Measurements from ENCODE around the gene KCNQ1.
A peak's percentile ranks its signal among the peaks of the same experiment; 100 is the strongest.

The KCNQ1 gene

DNA sequence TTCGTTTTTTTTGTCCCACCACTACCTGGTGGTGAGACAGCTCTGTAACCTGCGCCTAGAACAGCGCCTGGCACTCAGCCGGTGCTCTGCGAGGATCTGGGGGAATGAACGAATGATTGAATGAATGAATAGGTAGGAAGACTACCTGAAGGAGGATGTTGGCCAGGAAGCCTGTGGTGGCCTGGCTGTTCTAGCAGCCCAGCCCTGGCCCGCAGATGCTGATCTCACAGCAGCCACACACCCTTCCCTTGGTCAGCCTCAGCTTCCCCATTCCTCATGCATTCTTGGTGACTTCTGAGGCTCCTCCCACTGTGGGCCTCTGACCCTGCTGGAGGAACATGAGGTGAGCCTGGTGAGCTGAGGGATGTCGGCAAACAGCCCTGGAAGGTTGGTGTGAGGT is 4.2 kb upstream of the KCNQ1 start:
- no peaks in the 10 kb centered on the region for H3K9me3 ChIP-seq (ENCODE audit: control insufficient read depth in 1 of 2, low read length in 2 of 2)
- no peaks in the 10 kb centered on the region for H3K36me3 ChIP-seq (ENCODE audit: control insufficient read depth in 1 of 2, insufficient read depth in 2 of 2, low read length in 2 of 2)
- peaks cover 0 to 6% of the 10 kb centered on the region in 2 donors for H3K4me1 ChIP-seq (ENCODE audit: control insufficient read depth in 1 of 2, insufficient read depth in 2 of 2, low read length in 2 of 2)
- H3K27ac ChIP-seq (ENCODE audit: low read length) = no peak overlapping the region
- H3K4me3 ChIP-seq (ENCODE audit: low read depth in 1 of 2, low read length in 2 of 2) = no peak overlapping the region
- H3K27me3 ChIP-seq (ENCODE audit: low read depth, low read length) = peaks cover 4% of the 10 kb centered on the region

DNA sequence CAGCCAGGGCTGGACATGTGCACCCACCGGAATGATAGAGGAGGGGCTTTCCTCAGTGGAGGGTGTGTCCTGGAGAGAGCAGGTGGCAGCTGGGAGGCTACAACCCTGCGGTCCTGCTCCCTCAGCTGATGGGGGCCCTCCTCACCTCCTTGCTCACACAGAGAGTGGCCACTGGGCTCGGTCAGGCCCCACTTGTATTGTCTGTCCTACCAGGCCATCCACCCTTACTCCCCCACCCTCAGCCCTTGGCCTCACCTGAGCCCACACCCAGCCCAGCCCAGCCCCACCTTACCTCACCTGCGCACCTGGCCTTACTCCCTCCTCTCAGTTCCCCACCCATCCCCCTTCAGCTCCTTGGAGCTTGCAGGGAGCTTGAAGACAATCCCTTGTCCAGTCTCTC is 3.6 kb upstream of the KCNQ1 start:
- H3K4me1 ChIP-seq (ENCODE audit: control insufficient read depth in 1 of 2, insufficient read depth in 2 of 2, low read length in 2 of 2) = peaks cover 0 to 9% of the 10 kb centered on the region in 2 donors
- H3K36me3 ChIP-seq (ENCODE audit: control insufficient read depth in 1 of 2, insufficient read depth in 2 of 2, low read length in 2 of 2) = no peaks in the 10 kb centered on the region
- peaks cover 4% of the 10 kb centered on the region for H3K27me3 ChIP-seq (ENCODE audit: low read depth, low read length)
- no peak overlapping the region for H3K27ac ChIP-seq (ENCODE audit: low read length)
- H3K9me3 ChIP-seq (ENCODE audit: control insufficient read depth in 1 of 2, low read length in 2 of 2) = no peaks in the 10 kb centered on the region
- H3K4me3 ChIP-seq (ENCODE audit: low read depth in 1 of 2, low read length in 2 of 2) = no peak overlapping the region

- H3K9me3 ChIP-seq (ENCODE audit: control insufficient read depth in 1 of 2, low read length in 2 of 2) = no peaks in the 10 kb centered on the region
- peaks cover 0 to 9% of the 10 kb centered on the region in 2 donors for H3K4me1 ChIP-seq (ENCODE audit: control insufficient read depth in 1 of 2, insufficient read depth in 2 of 2, low read length in 2 of 2)
- no peak overlapping the region for H3K4me3 ChIP-seq (ENCODE audit: low read depth in 1 of 2, low read length in 2 of 2)
- no peaks in the 10 kb centered on the region for H3K36me3 ChIP-seq (ENCODE audit: control insufficient read depth in 1 of 2, insufficient read depth in 2 of 2, low read length in 2 of 2)
- H3K27ac ChIP-seq (ENCODE audit: low read length) = no peak overlapping the region
- H3K27me3 ChIP-seq (ENCODE audit: low read depth, low read length) = peaks cover 4% of the 10 kb centered on the region
These were observed 2.2 kb upstream of the KCNQ1 start for GRCh38 chr11:2442589-2442988.

DNA sequence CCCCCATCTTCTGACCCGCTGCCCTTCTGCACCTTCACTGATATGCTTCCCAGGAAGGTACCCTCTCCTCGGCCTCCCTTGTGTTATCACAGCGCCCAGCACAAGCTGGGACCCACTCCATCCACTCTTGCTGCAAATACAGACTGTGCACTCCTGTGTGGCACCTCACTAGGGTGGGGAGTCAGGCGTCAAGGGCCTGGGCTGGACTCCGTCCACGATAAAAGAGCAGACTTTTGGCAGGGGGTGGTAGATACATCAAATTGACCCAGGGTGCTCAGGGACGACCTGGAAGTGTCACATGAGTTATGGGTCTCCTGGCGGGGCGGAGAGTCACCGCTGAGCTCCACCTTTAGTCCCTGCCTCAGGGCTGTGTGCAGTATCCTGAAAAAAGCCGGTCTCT is 1.4 kb upstream of the KCNQ1 start:
- peaks cover 0 to 9% of the 10 kb centered on the region in 2 donors for H3K4me1 ChIP-seq (ENCODE audit: control insufficient read depth in 1 of 2, insufficient read depth in 2 of 2, low read length in 2 of 2)
- no peaks in the 10 kb centered on the region for H3K36me3 ChIP-seq (ENCODE audit: control insufficient read depth in 1 of 2, insufficient read depth in 2 of 2, low read length in 2 of 2)
- peaks cover 4% of the 10 kb centered on the region for H3K27me3 ChIP-seq (ENCODE audit: low read depth, low read length)
- no peak overlapping the region for H3K27ac ChIP-seq (ENCODE audit: low read length)
- H3K9me3 ChIP-seq (ENCODE audit: control insufficient read depth in 1 of 2, low read length in 2 of 2) = no peaks in the 10 kb centered on the region
- no peak overlapping the region for H3K4me3 ChIP-seq (ENCODE audit: low read depth in 1 of 2, low read length in 2 of 2)

DNA sequence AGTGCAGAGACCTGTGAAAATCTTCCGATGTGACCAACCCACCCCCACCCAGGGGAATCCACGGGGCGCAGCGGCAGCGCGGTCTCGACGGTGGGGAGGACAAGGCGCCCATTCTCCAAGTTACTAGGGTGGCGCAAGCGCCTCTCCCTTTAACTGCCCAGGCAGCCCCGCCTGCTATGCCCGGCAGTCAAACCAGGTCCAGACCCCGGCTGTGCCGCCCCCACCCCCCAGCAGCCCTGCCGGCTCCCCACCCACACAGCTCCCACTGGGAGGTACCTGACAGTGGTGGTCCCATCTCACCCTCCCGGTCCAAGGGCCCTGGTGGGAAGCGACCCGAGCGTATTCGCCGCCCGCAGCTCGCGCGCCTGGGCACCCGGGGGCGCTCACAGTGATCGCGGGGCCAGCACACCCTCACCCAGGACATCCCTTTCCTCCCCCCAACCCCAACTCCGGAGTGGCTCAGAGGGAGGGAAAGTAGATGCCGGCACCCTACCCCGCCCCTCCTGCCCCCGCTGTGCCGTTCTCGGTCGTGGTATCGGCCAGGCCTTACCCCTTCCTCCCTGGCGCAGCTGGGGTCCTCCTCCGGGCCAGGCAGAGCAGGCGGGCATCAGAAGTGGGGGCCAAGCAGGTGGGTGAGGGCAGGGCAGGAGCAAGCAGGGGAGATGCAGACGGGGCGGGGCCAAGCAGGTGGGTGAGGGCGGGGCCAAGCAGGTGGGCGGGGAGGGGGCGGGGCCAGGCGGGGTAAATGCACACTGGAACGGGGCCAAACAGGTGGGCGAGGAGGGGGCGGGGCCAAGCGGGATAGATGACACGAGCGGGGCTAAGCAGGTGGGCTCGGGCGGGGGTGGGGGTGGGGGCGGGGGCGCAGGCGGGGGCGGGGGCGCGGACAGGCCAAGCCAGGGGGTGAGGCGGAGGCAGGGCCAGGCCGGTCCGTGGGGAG is 657 bp upstream of the KCNQ1 start, which contains the start of gene TRPM5:
TRPM5 (minus strand) TSS at position 634 of the 940 bp plus-strand sequence. CDS start 21,478 bp downstream, outside the sequence.
- Histone ChIP-seq H3K27ac (ENCODE audit: low read length) (peak within 1 kb of the TSS; percentile 16), H3K36me3 (ENCODE audit: control insufficient read depth in 1 of 2, insufficient read depth in 2 of 2, low read length in 2 of 2) (no peaks in the 10 kb centered on the region), H3K4me3 (ENCODE audit: low read depth in 1 of 2, low read length in 2 of 2) (peak within 1 kb of the TSS; percentile 42 to 53), H3K9me3 (ENCODE audit: control insufficient read depth in 1 of 2, low read length in 2 of 2) (no peaks in the 10 kb centered on the region), H3K27me3 (ENCODE audit: low read depth, low read length) (peaks cover 4% of the 10 kb centered on the region), H3K4me1 (ENCODE audit: control insufficient read depth in 1 of 2, insufficient read depth in 2 of 2, low read length in 2 of 2) (peaks cover 0 to 9% of the 10 kb centered on the region in 2 donors)

GRCh38 chr11:2445746-2446551 is 1.1 kb downstream of the KCNQ1 start:
- H3K4me3 ChIP-seq (ENCODE audit: low read depth in 1 of 2, low read length in 2 of 2) = peak overlapping the region; percentile 42 to 53
- no peaks in the 10 kb centered on the region for H3K9me3 ChIP-seq (ENCODE audit: control insufficient read depth in 1 of 2, low read length in 2 of 2)
- H3K36me3 ChIP-seq (ENCODE audit: control insufficient read depth in 1 of 2, insufficient read depth in 2 of 2, low read length in 2 of 2) = no peaks in the 10 kb centered on the region
- peaks cover 0 to 9% of the 10 kb centered on the region in 2 donors for H3K4me1 ChIP-seq (ENCODE audit: control insufficient read depth in 1 of 2, insufficient read depth in 2 of 2, low read length in 2 of 2)
- peak overlapping the region; percentile 16 for H3K27ac ChIP-seq (ENCODE audit: low read length)
- H3K27me3 ChIP-seq (ENCODE audit: low read depth, low read length) = peaks cover 4% of the 10 kb centered on the region

DNA sequence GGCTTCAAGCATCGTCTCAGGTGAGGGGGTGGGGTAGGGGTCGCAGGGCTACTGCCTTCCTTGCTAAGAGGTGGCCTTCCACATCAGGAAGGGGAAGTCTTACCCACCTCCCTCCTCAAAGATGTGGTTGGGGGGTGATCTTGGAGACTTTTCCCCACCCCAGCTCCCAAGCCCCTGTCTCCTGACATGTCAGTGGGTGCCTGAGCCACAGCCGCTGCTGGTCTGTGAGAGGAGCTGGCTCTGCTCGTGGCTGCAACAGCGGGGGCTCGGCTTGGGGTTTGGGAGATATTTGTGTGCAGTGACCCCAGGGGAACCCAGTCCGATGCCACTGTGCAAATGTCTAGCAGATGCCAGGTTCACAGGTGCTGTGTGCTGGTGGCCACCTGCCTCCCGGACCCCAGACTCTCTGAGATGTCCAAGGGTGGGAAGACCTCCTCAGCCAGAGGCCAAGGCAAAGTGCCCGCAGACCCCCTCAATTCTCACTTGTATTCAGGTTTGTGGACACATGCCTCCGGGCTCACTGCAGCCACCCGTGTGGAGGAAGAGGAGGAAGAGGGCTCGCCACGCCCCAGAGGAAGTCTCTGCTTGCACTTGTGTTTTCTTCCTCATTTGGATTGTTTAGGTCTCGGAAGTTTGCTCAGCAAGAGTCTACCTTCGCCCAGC is 1.9 kb downstream of the KCNQ1 start:
- no peaks in the 10 kb centered on the region for H3K9me3 ChIP-seq (ENCODE audit: control insufficient read depth in 1 of 2, low read length in 2 of 2)
- H3K4me3 ChIP-seq (ENCODE audit: low read depth in 1 of 2, low read length in 2 of 2) = peak overlapping the region in 1 of 2 donors; percentile 53
- H3K4me1 ChIP-seq (ENCODE audit: control insufficient read depth in 1 of 2, insufficient read depth in 2 of 2, low read length in 2 of 2) = peaks cover 0 to 9% of the 10 kb centered on the region in 2 donors
- H3K27me3 ChIP-seq (ENCODE audit: low read depth, low read length) = peaks cover 4% of the 10 kb centered on the region
- H3K27ac ChIP-seq (ENCODE audit: low read length) = no peak overlapping the region
- H3K36me3 ChIP-seq (ENCODE audit: control insufficient read depth in 1 of 2, insufficient read depth in 2 of 2, low read length in 2 of 2) = no peaks in the 10 kb centered on the region

- Histone ChIP-seq H3K36me3 (ENCODE audit: control insufficient read depth in 1 of 2, insufficient read depth in 2 of 2, low read length in 2 of 2) (no peaks in the 10 kb centered on the region), H3K9me3 (ENCODE audit: control insufficient read depth in 1 of 2, low read length in 2 of 2) (no peaks in the 10 kb centered on the region), H3K4me3 (ENCODE audit: low read depth in 1 of 2, low read length in 2 of 2) (no peak overlapping the region), H3K27me3 (ENCODE audit: low read depth, low read length) (peaks cover 4% of the 10 kb centered on the region), H3K27ac (ENCODE audit: low read length) (no peak overlapping the region), H3K4me1 (ENCODE audit: control insufficient read depth in 1 of 2, insufficient read depth in 2 of 2, low read length in 2 of 2) (peaks cover 0 to 9% of the 10 kb centered on the region in 2 donors)
These were observed 2.6 kb downstream of the KCNQ1 start for GRCh38 chr11:2447253-2447950.

DNA sequence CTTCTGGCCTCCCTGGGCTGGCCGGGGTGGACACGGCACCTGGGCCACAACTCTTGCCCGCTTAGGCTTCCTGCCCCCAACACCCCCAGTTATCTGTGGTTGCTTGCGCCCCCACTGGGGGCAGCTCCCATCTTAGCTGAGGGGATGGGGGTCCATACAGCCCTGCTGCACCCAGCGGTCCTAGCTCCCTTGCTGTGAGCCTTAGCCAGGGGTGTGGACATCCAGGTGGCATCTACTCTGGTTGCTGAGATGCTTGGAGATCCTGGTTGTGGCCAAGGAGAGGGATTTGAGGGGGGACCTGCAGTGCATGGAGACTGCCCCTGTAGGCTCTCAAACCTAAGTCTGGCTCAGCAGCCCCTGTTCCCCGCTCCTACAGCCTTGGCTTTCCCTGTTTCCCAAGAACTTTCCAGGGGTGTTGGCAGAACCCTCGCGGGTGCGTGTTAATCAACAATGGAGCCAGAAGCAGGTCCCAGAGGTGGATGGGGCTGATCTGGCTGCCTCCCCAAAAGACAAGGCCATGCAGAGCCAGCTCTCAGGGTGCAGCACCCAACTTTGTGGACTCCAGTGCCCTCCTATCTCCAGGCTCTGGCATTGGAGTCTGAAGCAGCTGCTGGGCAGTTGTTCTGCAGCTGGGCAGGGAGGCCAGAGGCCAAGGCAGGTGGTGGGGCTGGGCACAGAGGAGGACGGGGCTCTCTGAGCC is 3.3 kb downstream of the KCNQ1 start:
- H3K27ac ChIP-seq (ENCODE audit: low read length) = no peak overlapping the region
- peaks cover 4% of the 10 kb centered on the region for H3K27me3 ChIP-seq (ENCODE audit: low read depth, low read length)
- H3K4me1 ChIP-seq (ENCODE audit: control insufficient read depth in 1 of 2, insufficient read depth in 2 of 2, low read length in 2 of 2) = peaks cover 0 to 9% of the 10 kb centered on the region in 2 donors
- H3K4me3 ChIP-seq (ENCODE audit: low read depth in 1 of 2, low read length in 2 of 2) = no peak overlapping the region
- no peaks in the 10 kb centered on the region for H3K9me3 ChIP-seq (ENCODE audit: control insufficient read depth in 1 of 2, low read length in 2 of 2)
- H3K36me3 ChIP-seq (ENCODE audit: control insufficient read depth in 1 of 2, insufficient read depth in 2 of 2, low read length in 2 of 2) = no peaks in the 10 kb centered on the region

Measured in muscle layer of duodenum (tissue), 2 donors.